BLaER1 treated with 17β-estradiol and CSF1 and Interleukin-3, amounts not matched to agents 10 nM and 100 nM (cell line): ENCODE measurements around the gene SMAD3.
"Not testable (repeated sequence)": the region's sequence is repeated elsewhere in the genome, so short reads cannot be mapped to it uniquely, and the experiment has no call there.

Experiments
- H3K27ac ChIP-seq, 11 experiments: shearing (Covaris generic); formaldehyde crosslinking; 2 replicates each; pipeline ENCODE4 v1.8.1; 2022
- H3K27me3 ChIP-seq, 11 experiments: shearing (Covaris generic); formaldehyde crosslinking; 2 replicates each; pipeline ENCODE4 v1.8.1; 2022
- H3K36me3 ChIP-seq, 11 experiments: shearing (Covaris generic); formaldehyde crosslinking; 2 replicates each; pipeline ENCODE4 v1.8.1; 2022
- H3K4me1 ChIP-seq, 10 experiments: shearing (Covaris generic); formaldehyde crosslinking; 2 replicates each; pipeline ENCODE4 v1.8.1; 2022
- H3K4me2 ChIP-seq, 11 experiments: shearing (Covaris generic); formaldehyde crosslinking; 2 replicates each; pipeline ENCODE4 v1.8.1; 2022
- H3K4me3 ChIP-seq, 10 experiments: shearing (Covaris generic); formaldehyde crosslinking; 2 replicates each; pipeline ENCODE4 v1.8.1; 2022
- H3K9ac ChIP-seq, 11 experiments: shearing (Covaris generic); formaldehyde crosslinking; 2 replicates each; pipeline ENCODE4 v1.8.1; 2022
- H3K9me3 ChIP-seq, 11 experiments: shearing (Covaris generic); formaldehyde crosslinking; replicated peaks in 1 of 11; 2 replicates each; pipeline ENCODE4 v1.8.1; 2022
- H4K20me1 ChIP-seq, 11 experiments: shearing (Covaris generic); formaldehyde crosslinking; 2 replicates each; pipeline ENCODE4 v1.8.1; 2022
- Cebpa-rat ChIP-seq, 11 experiments: shearing (Covaris generic); IDR thresholded peaks; 2 replicates each; pipeline ENCODE4 v1.8.1; 2022

SMAD3 gene

DNA sequence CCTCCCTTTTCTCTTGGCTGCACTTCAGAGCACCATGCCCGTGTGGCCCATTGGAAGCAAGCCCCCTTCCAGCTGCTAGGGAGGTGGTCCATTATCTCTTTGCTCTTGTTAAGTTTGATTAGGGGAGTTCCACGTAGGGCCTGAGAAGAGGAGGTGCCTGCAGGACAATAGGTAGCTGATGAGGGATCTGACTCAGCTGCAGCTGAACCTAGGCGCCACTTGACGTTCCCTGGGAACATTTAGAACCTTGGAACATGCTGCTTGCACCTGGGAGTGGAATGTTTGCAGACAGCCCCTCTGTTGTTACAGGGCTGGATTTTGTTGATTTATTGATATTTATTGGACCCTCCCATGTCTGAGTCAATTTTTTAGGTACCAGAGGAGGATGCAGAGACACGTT, 4.7 kb downstream of the SMAD3 start:
- no peak for TF ChIP-seq Cebpa-rat (IDR thresholded peaks at IDR 0.05)
- Histone ChIP-seq H3K4me1 (peaks cover 62 to 74% (median 71%) of the 10 kb centered on the region in 10 experiments), H3K4me3 (peak overlapping the region in 7 of 10 experiments; percentile 97 to 100 (median 97); a peak in 14 of 20 replicates), H3K27me3 (no peaks in the 10 kb centered on the region), H3K4me2 (peak overlapping the region; percentile 88 to 98 (median 96)), H4K20me1 (peaks cover 48 to 84% (median 69%) of the 10 kb centered on the region in 11 experiments), H3K36me3 (peaks cover 23 to 76% (median 69%) of the 10 kb centered on the region in 11 experiments), H3K9me3 (no peaks in the 10 kb centered on the region), H3K27ac (peak overlapping the region in 7 of 11 experiments; percentile 1 to 98 (median 95); a peak in 9 of 22 replicates), H3K9ac (peak overlapping the region in 8 of 11 experiments; percentile 3 to 99 (median 98); a peak in 8 of 22 replicates)

- H3K36me3 ChIP-seq: peaks cover 23 to 85% (median 78%) of the 10 kb centered on the region in 11 experiments
- peak overlapping the region in 10 of 11 experiments; percentile 88 to 98 (median 96); a peak in 20 of 22 replicates for H3K4me2 ChIP-seq
- H3K4me1 ChIP-seq: peaks cover 71 to 84% (median 80%) of the 10 kb centered on the region in 10 experiments
- peak overlapping the region in 4 of 10 experiments; percentile 97 to 100 (median 98); a peak in 8 of 20 replicates for H3K4me3 ChIP-seq
- H3K9ac ChIP-seq: 0 out of 22 replicates have a peak overlapping the region, but pooled peaks of 1 of the 11 experiments have one; percentile 10
- no peaks in the 10 kb centered on the region for H3K27me3 ChIP-seq
- no peak for TF ChIP-seq Cebpa-rat (IDR thresholded peaks at IDR 0.05)
- no peaks in the 10 kb centered on the region for H3K9me3 ChIP-seq
- H4K20me1 ChIP-seq: peaks cover 44 to 93% (median 65%) of the 10 kb centered on the region in 11 experiments
- H3K27ac ChIP-seq: peak overlapping the region in 4 of 11 experiments; percentile 5 to 15 (median 6); a peak in 3 of 22 replicates
Measured at GRCh38 chr15:67070892-67071664, 5.7 kb downstream of the SMAD3 start.

GRCh38 chr15:67072442-67072841, 7.0 kb downstream of the SMAD3 start:
- Histone ChIP-seq H3K9me3 (no peaks in the 10 kb centered on the region), H3K4me1 (peaks cover 85 to 97% (median 94%) of the 10 kb centered on the region in 10 experiments), H3K36me3 (peaks cover 26 to 94% (median 87%) of the 10 kb centered on the region in 11 experiments), H3K9ac (peak overlapping the region in 10 of 11 experiments; percentile 49 to 79 (median 76); a peak in 13 of 22 replicates), H3K27me3 (no peaks in the 10 kb centered on the region), H3K4me3 (peak overlapping the region in 6 of 10 experiments; percentile 1 to 58 (median 20); a peak in 9 of 20 replicates), H3K4me2 (peak overlapping the region; percentile 83 to 98 (median 93)), H3K27ac (peak overlapping the region in 10 of 11 experiments; percentile 81 to 93 (median 88); a peak in 20 of 22 replicates), H4K20me1 (peaks cover 31 to 98% (median 65%) of the 10 kb centered on the region in 11 experiments)
- TF ChIP-seq Cebpa-rat (IDR thresholded peaks at IDR 0.05): no peak

DNA sequence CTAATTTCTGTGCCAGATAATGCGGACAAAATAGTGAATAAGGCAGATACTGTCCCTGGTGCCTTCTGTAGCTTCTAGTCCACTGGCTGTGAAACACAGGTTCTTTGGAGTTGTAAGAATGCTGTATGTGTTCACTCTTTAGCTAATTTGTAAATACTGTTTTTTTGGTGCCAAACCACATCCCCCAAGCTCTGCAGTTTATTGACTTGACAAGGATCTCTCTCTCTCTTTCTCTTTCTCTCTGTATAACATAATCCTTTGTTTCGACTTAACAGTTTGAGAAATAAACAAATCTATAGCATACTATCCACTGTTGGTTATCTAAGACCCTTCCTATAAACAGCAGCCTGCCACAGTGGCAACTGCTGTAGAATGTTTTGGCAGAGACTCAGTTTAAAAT, 7.6 kb downstream of the SMAD3 start:
- H3K27ac ChIP-seq: peak overlapping the region; percentile 77 to 93 (median 88); a peak in 21 of 22 replicates
- H3K9ac ChIP-seq: peak overlapping the region; percentile 49 to 79 (median 76); a peak in 18 of 22 replicates
- H3K4me2 ChIP-seq: peak overlapping the region; percentile 83 to 98 (median 93)
- no peaks in the 10 kb centered on the region for H3K9me3 ChIP-seq
- H4K20me1 ChIP-seq: peaks cover 31 to 98% (median 65%) of the 10 kb centered on the region in 11 experiments
- peaks cover 90 to 100% (median 98%) of the 10 kb centered on the region in 10 experiments for H3K4me1 ChIP-seq
- peak overlapping the region in 6 of 10 experiments; percentile 1 to 58 (median 20); a peak in 8 of 20 replicates for H3K4me3 ChIP-seq
- H3K27me3 ChIP-seq: no peaks in the 10 kb centered on the region
- TF ChIP-seq Cebpa-rat (IDR thresholded peaks at IDR 0.05): no peak
- peaks cover 26 to 94% (median 87%) of the 10 kb centered on the region in 11 experiments for H3K36me3 ChIP-seq

DNA sequence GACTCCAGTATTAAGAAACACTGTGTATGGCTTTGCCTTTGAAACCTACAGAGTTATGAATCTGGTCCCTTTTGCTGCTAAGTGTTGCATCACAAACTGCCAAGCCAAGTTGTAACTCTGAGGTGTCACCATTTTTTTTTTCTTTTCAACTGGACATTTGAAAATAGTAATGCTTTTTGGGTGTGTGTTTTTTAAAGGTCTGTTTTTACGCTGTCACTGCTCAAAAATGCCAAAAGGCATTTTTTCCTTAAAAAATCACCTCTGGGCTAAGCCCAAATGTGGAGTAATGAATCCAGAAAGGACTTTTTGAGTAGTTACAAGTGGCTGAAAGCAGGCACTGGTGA, 9.5 kb downstream of the SMAD3 start:
- Histone ChIP-seq H3K4me3 (peak overlapping the region in 9 of 10 experiments; percentile 19 to 58 (median 27); a peak in 13 of 20 replicates), H3K27me3 (no peaks in the 10 kb centered on the region), H3K36me3 (peaks cover 31 to 94% (median 87%) of the 10 kb centered on the region in 11 experiments), H3K4me2 (peak overlapping the region; percentile 83 to 98 (median 93)), H4K20me1 (peaks cover 29 to 98% (median 65%) of the 10 kb centered on the region in 11 experiments), H3K4me1 (peaks cover 95 to 100% (median 100%) of the 10 kb centered on the region in 10 experiments), H3K27ac (peak overlapping the region; percentile 77 to 93 (median 88); a peak in 21 of 22 replicates), H3K9me3 (no peaks in the 10 kb centered on the region), H3K9ac (peak overlapping the region; percentile 62 to 79 (median 76))
- TF ChIP-seq Cebpa-rat (IDR thresholded peaks at IDR 0.05): no peak

DNA sequence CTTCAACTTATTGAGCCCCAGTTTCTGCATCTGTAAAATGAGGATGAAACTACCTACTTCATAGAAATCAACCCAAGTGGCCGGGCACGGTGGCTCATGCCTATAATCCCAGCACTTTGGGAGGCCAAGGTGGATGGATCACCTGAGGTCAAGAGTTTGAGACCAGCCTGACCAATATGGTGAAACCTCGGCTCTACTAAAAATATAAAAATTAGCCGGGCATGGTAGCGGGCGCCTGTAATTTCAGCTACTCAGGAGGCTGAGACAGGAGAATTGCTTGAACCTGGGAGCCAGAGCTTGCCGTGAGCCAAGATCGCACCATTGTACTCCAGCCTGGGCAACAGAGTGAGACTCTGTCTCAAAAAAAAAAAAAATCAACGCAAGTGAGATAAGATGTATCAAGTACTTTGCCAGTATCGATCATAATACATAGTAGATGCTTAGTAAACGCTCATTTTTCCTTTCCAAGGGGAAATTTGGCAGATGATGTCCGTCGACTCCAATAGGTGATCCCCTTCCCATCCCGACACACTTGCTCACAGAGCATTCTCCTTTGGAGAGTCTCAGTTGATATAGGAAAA, 10.2 kb downstream of the SMAD3 start:
- not testable (repeated sequence) for H3K9me3 ChIP-seq, H3K27me3 ChIP-seq
- Histone ChIP-seq H3K27ac (peak overlapping the region; percentile 77 to 93 (median 88); a peak in 21 of 22 replicates), H3K36me3 (peaks cover 24 to 94% (median 86%) of the 10 kb centered on the region in 11 experiments), H3K9ac (peak overlapping the region; percentile 62 to 79 (median 76); a peak in 21 of 22 replicates), H3K4me2 (peak overlapping the region; percentile 83 to 98 (median 93)), H4K20me1 (peaks cover 26 to 98% (median 65%) of the 10 kb centered on the region in 11 experiments; a peak in 21 of 22 replicates), H3K4me3 (peak overlapping the region in 7 of 10 experiments; percentile 2 to 58 (median 22); a peak in 7 of 20 replicates), H3K4me1 (peaks cover 95 to 100% (median 100%) of the 10 kb centered on the region in 10 experiments)

GRCh38 chr15:67076147-67076843, 10.9 kb downstream of the SMAD3 start:
- TF ChIP-seq Cebpa-rat (IDR thresholded peaks at IDR 0.05): no peak
- H3K4me3 ChIP-seq: peak overlapping the region in 8 of 10 experiments; percentile 1 to 30 (median 9); a peak in 8 of 20 replicates
- peak overlapping the region in 10 of 11 experiments; percentile 81 to 93 (median 88); a peak in 21 of 22 replicates for H3K27ac ChIP-seq
- H3K4me1 ChIP-seq: peaks cover 95 to 100% (median 99%) of the 10 kb centered on the region in 10 experiments
- peaks cover 30 to 98% (median 65%) of the 10 kb centered on the region in 11 experiments for H4K20me1 ChIP-seq
- H3K36me3 ChIP-seq: peaks cover 18 to 90% (median 82%) of the 10 kb centered on the region in 11 experiments; a peak in 21 of 22 replicates
- H3K9me3 ChIP-seq: no peaks in the 10 kb centered on the region
- peak overlapping the region; percentile 21 to 79 (median 76); a peak in 18 of 22 replicates for H3K9ac ChIP-seq
- H3K4me2 ChIP-seq: peak overlapping the region; percentile 83 to 98 (median 93)
- no peaks in the 10 kb centered on the region for H3K27me3 ChIP-seq
